Muscle layer of colon (tissue), 2 donors: ENCODE data around the gene ORM2.

Experiments
- H3K27ac ChIP-seq: one replicate; pipeline ENCODE4 v1.7.0; 2013; ENCODE audit warnings: low read depth, mild to moderate bottlenecking, low read length, moderate library complexity
- H3K27me3 ChIP-seq, 2 donors: one replicate each; pipeline ENCODE4 v1.7.0; 2013; ENCODE audit warnings: low read length in 2 of 2, mild to moderate bottlenecking in 2 of 2; ENCODE audit not compliant: insufficient read depth in 2 of 2, control insufficient read depth in 1 of 2
- H3K36me3 ChIP-seq: one replicate; pipeline ENCODE4 v1.7.0; 2013; ENCODE audit warnings: mild to moderate bottlenecking, low read length; ENCODE audit not compliant: insufficient read depth
- H3K4me1 ChIP-seq: one replicate; pipeline ENCODE4 v1.7.0; 2013; ENCODE audit warnings: mild to moderate bottlenecking, low read length; ENCODE audit not compliant: insufficient read depth
- H3K4me3 ChIP-seq, 2 donors: one replicate each; pipeline ENCODE4 v1.7.0; 2013; ENCODE audit warnings: low read length in 2 of 2, low read depth in 1 of 2, mild to moderate bottlenecking in 1 of 2, moderate library complexity in 1 of 2
- H3K9ac ChIP-seq: one replicate; pipeline ENCODE4 v1.7.0; 2013; ENCODE audit warnings: low read length
- H3K9me3 ChIP-seq: one replicate; pipeline ENCODE4 v1.7.0; 2013; ENCODE audit warnings: mild to moderate bottlenecking, low read length
- donor health status: abdominal sarcoma.
- donor health status: Adenocarcinoma of cecum.

ORM2 gene

DNA sequence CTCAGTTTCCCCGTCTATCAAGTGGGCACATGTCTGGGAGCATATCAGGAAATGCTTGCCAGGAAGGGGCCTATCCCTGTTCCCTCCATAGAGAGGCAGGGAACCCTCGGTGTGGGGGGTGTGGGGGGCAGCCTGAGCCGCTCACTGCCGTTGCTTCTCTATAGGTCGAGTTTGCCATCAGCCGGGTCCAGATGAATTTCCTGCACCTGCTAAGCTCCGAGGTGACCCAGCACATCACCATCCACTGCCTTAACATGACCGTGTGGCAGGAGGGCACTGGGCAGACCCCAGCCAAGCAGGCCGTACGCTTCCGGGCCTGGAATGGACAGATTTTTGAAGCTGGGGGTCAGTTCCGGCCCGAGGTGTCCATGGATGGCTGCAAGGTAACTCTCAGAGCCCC lies 20.6 kb upstream of the ORM2 start:
- H3K4me1 ChIP-seq = peaks cover 5% of the 10 kb centered on the region
- no peaks in the 10 kb centered on the region for H3K9me3 ChIP-seq
- H3K4me3 ChIP-seq = no peak overlapping the region
- H3K36me3 ChIP-seq = no peaks in the 10 kb centered on the region
- H3K27me3 ChIP-seq = no peaks in the 10 kb centered on the region
- no peak overlapping the region for H3K9ac ChIP-seq
- H3K27ac ChIP-seq = no peak overlapping the region

DNA sequence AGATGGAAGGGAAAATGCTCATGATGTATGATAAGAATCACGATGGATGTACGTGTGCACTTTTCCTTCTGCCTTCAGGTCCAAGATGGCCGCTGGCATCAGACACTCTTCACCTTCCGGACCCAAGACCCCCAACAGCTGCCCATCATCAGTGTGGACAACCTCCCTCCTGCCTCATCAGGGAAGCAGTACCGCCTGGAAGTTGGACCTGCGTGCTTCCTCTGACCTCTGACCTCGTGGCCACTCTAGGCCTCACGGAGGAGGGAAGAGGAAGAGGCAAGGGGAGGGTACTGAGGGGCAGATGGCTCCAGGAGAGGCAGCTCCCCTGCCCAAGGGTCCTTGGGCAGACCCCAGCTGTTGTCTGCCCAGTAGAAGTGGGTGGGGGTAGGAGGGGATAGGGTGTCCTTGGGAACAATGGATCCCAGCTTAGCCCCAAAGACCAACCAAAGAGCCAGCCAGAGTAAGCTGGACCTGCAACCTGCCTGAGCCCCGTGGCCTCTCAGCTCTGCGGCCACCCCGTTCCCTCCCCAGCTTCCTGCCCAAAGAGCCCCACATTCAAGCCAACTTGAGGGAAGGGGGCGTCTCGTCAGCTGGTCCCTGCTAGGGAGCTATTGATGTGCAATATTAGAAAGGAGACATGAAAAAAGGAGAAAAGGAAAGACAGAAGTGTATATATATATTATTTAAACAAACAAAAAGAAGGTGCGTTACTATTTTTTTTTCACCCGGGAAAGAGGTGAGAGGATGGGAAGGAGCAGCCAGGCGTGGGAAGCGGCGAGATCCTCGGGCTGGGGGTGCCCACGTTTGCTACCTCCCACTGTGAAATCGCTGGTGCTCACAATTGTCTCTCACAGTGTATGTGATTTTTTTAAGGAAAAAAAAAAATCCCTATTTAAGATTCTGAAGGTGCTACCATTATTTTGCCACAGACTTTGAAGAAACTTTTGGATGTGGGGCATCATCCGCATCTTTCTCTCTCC lies 18.9 kb upstream of the ORM2 start:
- Histone ChIP-seq H3K9me3 (no peaks in the 10 kb centered on the region), H3K4me3 (no peak overlapping the region), H3K36me3 (no peaks in the 10 kb centered on the region), H3K9ac (no peak overlapping the region), H3K4me1 (peaks cover 3% of the 10 kb centered on the region), H3K27me3 (no peaks in the 10 kb centered on the region), H3K27ac (no peak overlapping the region)

GRCh38 chr9:114311571-114312512 lies 17.8 kb upstream of the ORM2 start:
- Histone ChIP-seq H3K36me3 (no peaks in the 10 kb centered on the region), H3K9ac (no peak overlapping the region)

GRCh38 chr9:114312513-114312875 lies 17.2 kb upstream of the ORM2 start:
- Histone ChIP-seq H3K9me3 (no peaks in the 10 kb centered on the region), H3K9ac (no peak overlapping the region), H3K27ac (no peak overlapping the region), H3K36me3 (no peaks in the 10 kb centered on the region), H3K4me3 (no peak overlapping the region), H3K4me1 (no peaks in the 10 kb centered on the region), H3K27me3 (no peaks in the 10 kb centered on the region)

More at GRCh38 chr9:114311571-114312512, 17.8 kb upstream of the ORM2 start:
- no peaks in the 10 kb centered on the region for H3K4me1 ChIP-seq
- H3K4me3 ChIP-seq = no peak overlapping the region
- no peak overlapping the region for H3K27ac ChIP-seq
- H3K27me3 ChIP-seq = no peaks in the 10 kb centered on the region
- no peaks in the 10 kb centered on the region for H3K9me3 ChIP-seq

GRCh38 chr9:114313186-114313585 lies 16.5 kb upstream of the ORM2 start:
- Histone ChIP-seq H3K4me1 (no peaks in the 10 kb centered on the region), H3K27me3 (no peaks in the 10 kb centered on the region), H3K9ac (no peak overlapping the region), H3K4me3 (no peak overlapping the region), H3K9me3 (no peaks in the 10 kb centered on the region), H3K36me3 (no peaks in the 10 kb centered on the region), H3K27ac (no peak overlapping the region)

DNA sequence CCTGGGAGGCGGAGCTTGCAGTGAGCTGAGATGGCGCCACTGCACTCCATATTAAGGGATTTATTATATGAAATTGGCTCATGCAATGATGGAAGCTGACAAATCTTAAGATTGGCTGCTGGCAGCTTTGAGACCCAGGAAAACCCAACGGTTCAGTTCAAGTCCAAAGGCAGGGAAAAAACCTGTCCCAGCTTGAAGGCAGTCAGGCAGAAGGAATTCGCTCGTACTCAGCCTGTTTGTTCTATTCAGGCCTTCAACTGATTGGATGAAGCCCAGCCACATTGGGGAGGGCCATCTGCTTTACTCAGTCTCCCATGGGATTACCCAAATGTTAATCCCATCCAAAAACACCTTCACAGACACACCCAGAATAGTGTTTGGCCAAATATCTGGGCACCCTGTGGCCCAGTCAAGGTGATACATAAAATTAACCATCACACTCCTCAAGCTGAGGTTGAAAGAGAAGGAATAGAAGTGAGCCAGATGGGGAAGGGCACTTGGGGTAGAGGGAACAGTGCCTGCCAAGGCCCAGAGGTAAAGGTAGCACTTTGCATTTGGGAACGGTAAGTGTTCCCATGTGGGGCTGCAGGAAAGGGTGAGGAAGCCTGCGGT lies 15.3 kb upstream of the ORM2 start:
- no peaks in the 10 kb centered on the region for H3K4me1 ChIP-seq
- no peaks in the 10 kb centered on the region for H3K27me3 ChIP-seq
- no peak overlapping the region for H3K9ac ChIP-seq
- no peak overlapping the region for H3K4me3 ChIP-seq
- no peak overlapping the region for H3K27ac ChIP-seq
- no peaks in the 10 kb centered on the region for H3K36me3 ChIP-seq
- H3K9me3 ChIP-seq = no peaks in the 10 kb centered on the region

- Histone ChIP-seq H3K9me3 (no peaks in the 10 kb centered on the region), H3K27me3 (no peaks in the 10 kb centered on the region), H3K27ac (no peak overlapping the region), H3K9ac (no peak overlapping the region), H3K4me1 (no peaks in the 10 kb centered on the region), H3K36me3 (no peaks in the 10 kb centered on the region), H3K4me3 (no peak overlapping the region)
Observed at GRCh38 chr9:114314881-114315722, 14.6 kb upstream of the ORM2 start.

DNA sequence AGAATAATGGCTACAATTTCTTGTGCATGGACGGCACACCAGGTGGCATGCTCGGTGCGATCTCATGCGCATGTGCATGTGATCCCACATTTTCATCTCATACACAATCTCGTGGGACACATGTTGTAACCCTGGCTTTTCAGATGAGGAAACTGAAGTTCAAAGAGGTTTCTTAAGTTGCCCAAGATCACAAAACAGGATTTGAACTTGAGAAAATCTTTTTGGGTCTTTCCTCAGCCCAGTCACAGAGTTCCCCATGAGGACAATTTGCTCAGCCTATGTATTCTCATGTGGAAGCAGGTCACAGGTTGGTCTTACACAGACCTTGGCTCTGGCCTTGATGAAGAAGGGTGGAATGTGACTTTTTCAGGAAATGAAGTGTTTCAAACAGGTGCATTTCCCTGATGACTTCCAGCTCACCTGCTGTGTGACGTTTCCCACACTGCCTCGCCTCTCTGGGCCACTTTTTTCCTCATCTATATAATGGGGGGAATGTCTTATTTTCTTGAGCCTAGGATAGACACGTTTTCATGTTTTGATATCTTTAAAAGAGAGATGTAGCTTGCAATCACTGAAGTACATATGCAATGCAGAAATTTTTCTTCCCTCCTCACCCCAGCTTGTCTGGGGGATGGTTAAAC lies 13.8 kb upstream of the ORM2 start:
- H3K9ac ChIP-seq = no peak overlapping the region
- H3K36me3 ChIP-seq = no peaks in the 10 kb centered on the region
- no peak overlapping the region for H3K4me3 ChIP-seq
- no peaks in the 10 kb centered on the region for H3K4me1 ChIP-seq
- H3K9me3 ChIP-seq = no peaks in the 10 kb centered on the region
- H3K27me3 ChIP-seq = no peaks in the 10 kb centered on the region
- H3K27ac ChIP-seq = no peak overlapping the region

GRCh38 chr9:114316605-114317230 lies 13.0 kb upstream of the ORM2 start:
- Histone ChIP-seq H3K9me3 (no peaks in the 10 kb centered on the region), H3K27ac (no peak overlapping the region), H3K9ac (no peak overlapping the region), H3K27me3 (no peaks in the 10 kb centered on the region), H3K4me1 (no peaks in the 10 kb centered on the region), H3K4me3 (no peak overlapping the region), H3K36me3 (no peaks in the 10 kb centered on the region)
